ENCODE data around the gene USP36. TPM values are rescaled to one million over a fixed set of nuclear protein-coding genes. Genes with fewer than 3 reads are reported as not detected.

The USP36 gene
- total RNA-seq, 2 experiments from 2014 or later: 489 to 494 TPM

- Histone ChIP-seq H3K36me3 (ENCODE audit: insufficient read depth, low read length) (peaks cover 90% of the 10 kb centered on the region), H3K4me3 (ENCODE audit: low read length) (no peak overlapping the region), H3K27me3 (ENCODE audit: control insufficient read depth in 1 of 2, insufficient read depth in 2 of 2, low read length in 2 of 2) (no peaks in the 10 kb centered on the region), H3K4me1 (ENCODE audit: insufficient read depth, low read length) (peaks cover 53% of the 10 kb centered on the region), H3K27ac (ENCODE audit: low read depth in 1 of 2, low read length in 2 of 2) (no peak overlapping the region), H3K9me3 (ENCODE audit: control insufficient read depth in 1 of 2, insufficient read depth in 1 of 2, low read length in 2 of 2) (no peaks in the 10 kb centered on the region)
- H3K27me3 Mint-ChIP-seq: no peaks in the 10 kb centered on the region
- peaks cover 97% of the 10 kb centered on the region for H3K36me3 Mint-ChIP-seq (ENCODE audit: low read depth)
- no peak for DNase-seq
- intact Hi-C loops (cut with DNase I, micrococcal nuclease): no loop called here
- ChIA-PET POLR2A (interaction anchor here (0.8 to 1.7 kb wide), 4 partner anchors 16 to 94 kb away, joined by 3 to 4 read pairs (median 3); no protein-coding TSS in a partner anchor), CTCF (interaction anchor here (1.0 kb wide), 1 partner anchor 16 kb away, joined by 4 read pairs; no protein-coding TSS in a partner anchor)
- TF ChIP-seq CTCF (IDR thresholded peaks at IDR 0.05): no peak
- peak overlapping the region; percentile 91 for H3K27ac Mint-ChIP-seq
- peaks cover 74% of the 10 kb centered on the region for H3K4me1 Mint-ChIP-seq (ENCODE audit: low read depth)
- H3K9me3 Mint-ChIP-seq: no peaks in the 10 kb centered on the region
- peak overlapping the region; percentile 59 for H3K4me3 Mint-ChIP-seq
- ATAC-seq (ENCODE audit: poor library complexity): no peak
These were observed 18.1 kb downstream of the USP36 start for GRCh38 chr17:78822552-78822951.

GRCh38 chr17:78821961-78822360 is 18.7 kb downstream of the USP36 start:
- H3K36me3 Mint-ChIP-seq (ENCODE audit: low read depth): peaks cover 97% of the 10 kb centered on the region
- H3K36me3 ChIP-seq (ENCODE audit: insufficient read depth, low read length): peaks cover 88% of the 10 kb centered on the region
- H3K4me3 Mint-ChIP-seq: peak overlapping the region; percentile 39
- H3K9me3 Mint-ChIP-seq: no peaks in the 10 kb centered on the region
- CTCF ChIA-PET: no interaction called here
- DNase-seq (no peak), ATAC-seq (ENCODE audit: poor library complexity) (no peak)
- H3K27ac Mint-ChIP-seq: peak overlapping the region; percentile 91
- no peaks in the 10 kb centered on the region for H3K27me3 ChIP-seq (ENCODE audit: control insufficient read depth in 1 of 2, insufficient read depth in 2 of 2, low read length in 2 of 2)
- intact Hi-C loops (cut with DNase I, micrococcal nuclease): loop anchor here in 1 of 2 experiments (2.0 kb wide), 1 partner anchor 17 kb away; no protein-coding TSS in a partner anchor
- H3K4me1 ChIP-seq (ENCODE audit: insufficient read depth, low read length): peaks cover 59% of the 10 kb centered on the region
- no peaks in the 10 kb centered on the region for H3K27me3 Mint-ChIP-seq
- H3K4me1 Mint-ChIP-seq (ENCODE audit: low read depth): peaks cover 76% of the 10 kb centered on the region
- no peaks in the 10 kb centered on the region for H3K9me3 ChIP-seq (ENCODE audit: control insufficient read depth in 1 of 2, insufficient read depth in 1 of 2, low read length in 2 of 2)
- POLR2A ChIA-PET: interaction anchor here (0.8 to 1.7 kb wide), 3 partner anchors 19 to 94 kb away, joined by 3 to 4 read pairs (median 3); no protein-coding TSS in a partner anchor
- H3K4me3 ChIP-seq (ENCODE audit: low read length): no peak overlapping the region
- no peak for TF ChIP-seq CTCF (IDR thresholded peaks at IDR 0.05)
- H3K27ac ChIP-seq (ENCODE audit: low read depth in 1 of 2, low read length in 2 of 2): no peak overlapping the region

GRCh38 chr17:78820841-78821240 is 19.8 kb downstream of the USP36 start:
- Mint-ChIP-seq H3K27me3 (no peaks in the 10 kb centered on the region), H3K36me3 (ENCODE audit: low read depth) (peaks cover 93% of the 10 kb centered on the region), H3K27ac (peak overlapping the region; percentile 91), H3K4me1 (ENCODE audit: low read depth) (peaks cover 75% of the 10 kb centered on the region), H3K9me3 (no peaks in the 10 kb centered on the region), H3K4me3 (no peak overlapping the region)
- TF ChIP-seq CTCF (IDR thresholded peaks at IDR 0.05): no peak
- POLR2A ChIA-PET: interaction anchor here (1.1 to 5.1 kb wide), 6 partner anchors 7 to 41 kb away, joined by 4 to 58 read pairs (median 8); partner anchors contain the start of gene USP36
- H3K27me3 ChIP-seq (ENCODE audit: control insufficient read depth in 1 of 2, insufficient read depth in 2 of 2, low read length in 2 of 2): no peaks in the 10 kb centered on the region
- no peak for DNase-seq
- CTCF ChIA-PET: interaction anchor here (1.2 kb wide), 1 partner anchor 17 kb away, joined by 3 read pairs; no protein-coding TSS in a partner anchor
- no peaks in the 10 kb centered on the region for H3K9me3 ChIP-seq (ENCODE audit: control insufficient read depth in 1 of 2, insufficient read depth in 1 of 2, low read length in 2 of 2)
- H3K36me3 ChIP-seq (ENCODE audit: insufficient read depth, low read length): peaks cover 86% of the 10 kb centered on the region
- ATAC-seq (ENCODE audit: poor library complexity): no peak
- intact Hi-C loops (cut with DNase I, micrococcal nuclease): loop anchor here in 1 of 2 experiments (2.0 kb wide), 1 partner anchor 18 kb away; no protein-coding TSS in a partner anchor
- peak overlapping the region; percentile 76 to 79 for H3K27ac ChIP-seq (ENCODE audit: low read depth in 1 of 2, low read length in 2 of 2)
- peaks cover 70% of the 10 kb centered on the region for H3K4me1 ChIP-seq (ENCODE audit: insufficient read depth, low read length)
- H3K4me3 ChIP-seq (ENCODE audit: low read length): no peak overlapping the region

Data from CD4-positive, alpha-beta T cell (primary cell).